A549 (cell line): Measurements from ENCODE around the gene ABHD2.

Experiments
- CTCF ChIP-seq: fragments of >200 bp; sonication (Bioruptor Twin); formaldehyde crosslinking; IDR thresholded peaks from 3 replicates; pipeline ENCODE4 v1.5.1; 2016
- MYC ChIP-seq: IDR thresholded peaks from 2 replicates; pipeline ENCODE4 v1.6.1; 2012; ENCODE audit warnings: mild to moderate bottlenecking, inconsistent platforms, low read length, improper control_type of control experiment, borderline replicate concordance
- RAD21 ChIP-seq, 2 experiments: fragments of >200 bp in 1 of 2; sonication (Bioruptor Twin) in 1 of 2; formaldehyde crosslinking in 1 of 2; IDR thresholded peaks in 1 of 2; conservative IDR thresholded peaks in 1 of 2; 2 replicates in 1 of 2; 3 replicates in 1 of 2; pipeline ENCODE4 v1.6.1; 2012 to 2018; ENCODE audit warnings: inconsistent platforms in 1 of 2

DNA sequence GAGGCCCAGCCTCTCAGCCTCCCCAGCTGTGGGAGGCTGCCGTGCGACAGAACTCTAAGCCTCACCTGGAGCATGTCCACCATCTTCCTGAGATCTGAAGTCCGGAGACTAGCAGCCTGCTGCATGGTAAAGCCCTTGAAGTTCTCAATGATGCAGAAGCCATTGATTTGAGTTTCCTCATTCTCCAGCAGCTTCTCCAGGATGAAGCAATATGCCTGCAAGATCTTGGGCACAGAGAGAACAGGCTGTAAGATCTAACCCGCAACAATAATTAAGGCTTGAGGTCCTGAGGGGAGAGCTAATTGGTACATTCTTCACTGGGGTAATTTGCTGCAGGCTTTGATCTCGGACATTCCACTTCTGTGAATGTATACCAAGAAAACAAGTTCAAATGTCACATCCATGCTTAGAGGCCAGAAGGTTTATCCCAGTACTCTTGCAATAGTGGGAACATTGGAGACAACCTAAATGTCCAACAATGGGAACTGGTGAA is 123.5 kb downstream of the ABHD2 start:
- no peak for TF ChIP-seq RAD21 (conservative IDR thresholded peaks at IDR 0.05 in 1 of 2, IDR thresholded peaks at IDR 0.05 in 1 of 2)
- no peak for TF ChIP-seq MYC
- no peak for TF ChIP-seq CTCF
